K562 (cell line): ENCODE data around the gene RBP3. TPM values are rescaled to one million over a fixed set of nuclear protein-coding genes. Genes with fewer than 3 reads are reported as not detected.

Experiments
- CBFA2T2 ChIP-seq: fragments of 450-650 bp; conservative IDR thresholded peaks from 2 replicates; pipeline ENCODE4 v1.6.1; 2017; ENCODE audit warnings: mild to moderate bottlenecking
- NCOR1 ChIP-seq: fragments of 450-650 bp; IDR thresholded peaks from 2 replicates; pipeline ENCODE4 v1.6.1; 2016; ENCODE audit warnings: mild to moderate bottlenecking, moderate library complexity
- POU5F1 ChIP-seq: fragments of 150-350 bp; IDR thresholded peaks from 2 replicates; pipeline ENCODE4 v1.6.1; 2014; ENCODE audit warnings: borderline replicate concordance, low read length, low read depth, mild to moderate bottlenecking; ENCODE audit not compliant: partially characterized antibody
- RAD21 ChIP-seq, 2 experiments: fragments of 250-450 bp in 1 of 2; fragments of 450-650 bp in 1 of 2; sonication (Bioruptor Pico) in 1 of 2; formaldehyde crosslinking in 1 of 2; IDR thresholded peaks in 1 of 2; conservative IDR thresholded peaks in 1 of 2; 2 replicates each; pipeline versions ENCODE4 v1.4.0 to v1.8.0; 2020 to 2022; ENCODE audit warnings: mild to moderate bottlenecking in 2 of 2, moderate library complexity in 1 of 2
- TEAD4 ChIP-seq, 2 experiments: sonication (generic) in 1 of 2; formaldehyde crosslinking in 1 of 2; IDR thresholded peaks; 2 replicates each; pipeline versions ENCODE4 v1.6.1 to v1.8.0; 2012 to 2022; ENCODE audit warnings: borderline replicate concordance in 1 of 2, inconsistent platforms in 1 of 2, low read length in 1 of 2, mild to moderate bottlenecking in 1 of 2, missing genetic modification reagents in 1 of 2
- ZNF561 ChIP-seq: fragments of 450-650 bp; formaldehyde crosslinking; conservative IDR thresholded peaks from 2 replicates; pipeline ENCODE4 v1.4.0; 2020; ENCODE audit warnings: mild to moderate bottlenecking, moderate library complexity
- polyA plus RNA-seq, 8 experiments: library from polyadenylated mRNA; depleted of rRNA in 4 of 8; stranded (reverse) in 5 of 8; unstranded in 3 of 8; fragments of >200 nt; fragmentation: Nextera tagmentation in 2 of 8; fragmentation: Illumina TruSeq in 1 of 8; extraction: Ambion mirVana in 2 of 8; extraction: Trizol in 1 of 8; gene quantifications; 2 replicates each; pipeline versions ENCODE4 v1.2.1 to v1.2.3, GENCODE V29; 2011 to 2014; ENCODE audit warnings: inconsistent platforms in 1 of 8, missing spikeins in 1 of 8
- total RNA-seq, 7 experiments: library from RNA; depleted of rRNA in 6 of 7; stranded (reverse); fragments of >200 nt in 6 of 7; fragmentation: Illumina TruSeq in 2 of 7; extraction: Trizol in 2 of 7; gene quantifications; 2 replicates each; pipeline versions ENCODE4 v1.2.1 to v1.2.3, GENCODE V29; 2011 to 2021; ENCODE audit warnings: low replicate concordance in 1 of 7
- TF ChIP-seq, protein P1 (sequence below), 2 experiments: IDR thresholded peaks in 1 of 2; conservative IDR thresholded peaks in 1 of 2; 2 replicates each; pipeline ENCODE4 v1.6.1; 2016; ENCODE audit warnings: low read depth in 2 of 2, mild to moderate bottlenecking in 1 of 2, missing compliant biosample characterization in 1 of 2, missing genetic modification characterization in 1 of 2, moderate library complexity in 1 of 2
- TF ChIP-seq, protein P2 (sequence below), 2 experiments: IDR thresholded peaks; 2 replicates each; pipeline ENCODE4 v1.6.1; 2012; ENCODE audit warnings: improper control_type of control experiment in 2 of 2, low read depth in 2 of 2, low read length in 2 of 2, borderline replicate concordance in 1 of 2
- TF ChIP-seq, protein P3 (sequence below): sonication (generic); formaldehyde crosslinking; IDR thresholded peaks from 2 replicates; pipeline ENCODE4 v1.8.1; 2023; ENCODE audit warnings: mild to moderate bottlenecking, missing genetic modification reagents
- TF ChIP-seq, protein P4 (sequence below): IDR thresholded peaks from 3 replicates; pipeline ENCODE4 v1.6.1; 2011; ENCODE audit warnings: borderline replicate concordance, mild to moderate bottlenecking, moderate library complexity; ENCODE audit not compliant: insufficient read length; ENCODE audit errors: extremely low read depth

Gene RBP3
- total and polyA plus RNA-seq, 9 of the 15 experiments (the other 6 are each of a cell fraction or from before 2014, with no cell fraction given), result not detected

DNA sequence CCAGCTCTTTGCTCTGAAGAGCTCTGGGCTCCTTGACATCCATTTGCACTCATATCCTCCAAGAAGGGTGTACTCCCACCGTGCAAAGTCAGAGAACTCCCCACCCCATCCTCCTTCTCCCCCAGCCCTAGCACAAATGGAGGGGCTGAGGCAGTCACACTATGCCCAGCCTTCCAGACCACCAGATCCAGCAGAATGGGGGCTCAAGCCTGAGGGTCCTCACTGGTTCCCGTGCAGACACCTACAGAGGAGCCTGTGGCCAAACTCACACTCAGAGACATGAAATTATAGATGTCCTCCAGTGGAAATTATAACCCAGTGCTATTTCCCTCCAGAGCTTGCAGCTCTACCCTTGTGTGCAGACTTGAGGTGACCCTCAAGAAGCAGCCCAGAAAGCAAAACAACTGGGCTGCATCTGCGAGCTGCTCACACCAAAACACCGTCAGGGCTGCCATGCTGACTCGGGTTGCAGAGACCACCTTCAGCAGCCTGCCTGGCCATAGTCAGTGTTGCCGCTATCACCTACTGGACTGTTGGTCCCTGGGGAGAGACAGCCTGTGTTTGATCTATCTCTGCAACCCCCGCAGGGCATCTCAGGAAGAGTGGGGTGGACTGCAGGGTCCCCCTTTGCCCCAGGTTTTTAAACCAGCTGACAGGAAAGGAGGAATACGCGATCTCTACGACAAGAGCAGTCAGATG is 28.5 kb downstream of the RBP3 start (continued):
- TF ChIP-seq POU5F1, result no peak
- TF ChIP-seq ZNF561 (CRISPR knock-in tag), result no peak
- TF ChIP-seq RAD21 (CRISPR knock-in tag; conservative IDR thresholded peaks at IDR 0.05 in 1 of 2, IDR thresholded peaks at IDR 0.05 in 1 of 2), result no peak
- TF ChIP-seq, protein P1, sequence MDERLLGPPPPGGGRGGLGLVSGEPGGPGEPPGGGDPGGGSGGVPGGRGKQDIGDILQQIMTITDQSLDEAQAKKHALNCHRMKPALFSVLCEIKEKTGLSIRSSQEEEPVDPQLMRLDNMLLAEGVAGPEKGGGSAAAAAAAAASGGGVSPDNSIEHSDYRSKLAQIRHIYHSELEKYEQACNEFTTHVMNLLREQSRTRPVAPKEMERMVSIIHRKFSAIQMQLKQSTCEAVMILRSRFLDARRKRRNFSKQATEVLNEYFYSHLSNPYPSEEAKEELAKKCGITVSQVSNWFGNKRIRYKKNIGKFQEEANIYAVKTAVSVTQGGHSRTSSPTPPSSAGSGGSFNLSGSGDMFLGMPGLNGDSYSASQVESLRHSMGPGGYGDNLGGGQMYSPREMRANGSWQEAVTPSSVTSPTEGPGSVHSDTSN (CRISPR knock-in tag; IDR thresholded peaks at IDR 0.05; ENCODE audit: low read depth), result no peak
- TF ChIP-seq, protein P1 (tag; conservative IDR thresholded peaks at IDR 0.05; ENCODE audit: low read depth), result no peak
- TF ChIP-seq NCOR1, result no peak
- no peak for TF ChIP-seq TEAD4 (IDR thresholded peaks at IDR 0.05; ENCODE audit: low read length)
- no peak for TF ChIP-seq TEAD4 (CRISPR knock-in tag; IDR thresholded peaks at IDR 0.05; ENCODE audit: borderline replicate concordance)
- TF ChIP-seq, protein P2, sequence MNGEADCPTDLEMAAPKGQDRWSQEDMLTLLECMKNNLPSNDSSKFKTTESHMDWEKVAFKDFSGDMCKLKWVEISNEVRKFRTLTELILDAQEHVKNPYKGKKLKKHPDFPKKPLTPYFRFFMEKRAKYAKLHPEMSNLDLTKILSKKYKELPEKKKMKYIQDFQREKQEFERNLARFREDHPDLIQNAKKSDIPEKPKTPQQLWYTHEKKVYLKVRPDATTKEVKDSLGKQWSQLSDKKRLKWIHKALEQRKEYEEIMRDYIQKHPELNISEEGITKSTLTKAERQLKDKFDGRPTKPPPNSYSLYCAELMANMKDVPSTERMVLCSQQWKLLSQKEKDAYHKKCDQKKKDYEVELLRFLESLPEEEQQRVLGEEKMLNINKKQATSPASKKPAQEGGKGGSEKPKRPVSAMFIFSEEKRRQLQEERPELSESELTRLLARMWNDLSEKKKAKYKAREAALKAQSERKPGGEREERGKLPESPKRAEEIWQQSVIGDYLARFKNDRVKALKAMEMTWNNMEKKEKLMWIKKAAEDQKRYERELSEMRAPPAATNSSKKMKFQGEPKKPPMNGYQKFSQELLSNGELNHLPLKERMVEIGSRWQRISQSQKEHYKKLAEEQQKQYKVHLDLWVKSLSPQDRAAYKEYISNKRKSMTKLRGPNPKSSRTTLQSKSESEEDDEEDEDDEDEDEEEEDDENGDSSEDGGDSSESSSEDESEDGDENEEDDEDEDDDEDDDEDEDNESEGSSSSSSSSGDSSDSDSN (IDR thresholded peaks at IDR 0.05; ENCODE audit: borderline replicate concordance in 1 of 2, low read depth in 2 of 2, low read length in 2 of 2), result no peak
- TF ChIP-seq, protein P3, sequence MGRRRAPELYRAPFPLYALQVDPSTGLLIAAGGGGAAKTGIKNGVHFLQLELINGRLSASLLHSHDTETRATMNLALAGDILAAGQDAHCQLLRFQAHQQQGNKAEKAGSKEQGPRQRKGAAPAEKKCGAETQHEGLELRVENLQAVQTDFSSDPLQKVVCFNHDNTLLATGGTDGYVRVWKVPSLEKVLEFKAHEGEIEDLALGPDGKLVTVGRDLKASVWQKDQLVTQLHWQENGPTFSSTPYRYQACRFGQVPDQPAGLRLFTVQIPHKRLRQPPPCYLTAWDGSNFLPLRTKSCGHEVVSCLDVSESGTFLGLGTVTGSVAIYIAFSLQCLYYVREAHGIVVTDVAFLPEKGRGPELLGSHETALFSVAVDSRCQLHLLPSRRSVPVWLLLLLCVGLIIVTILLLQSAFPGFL (CRISPR knock-in tag), result no peak
- no peak for TF ChIP-seq CBFA2T2
- TF ChIP-seq, protein P4, sequence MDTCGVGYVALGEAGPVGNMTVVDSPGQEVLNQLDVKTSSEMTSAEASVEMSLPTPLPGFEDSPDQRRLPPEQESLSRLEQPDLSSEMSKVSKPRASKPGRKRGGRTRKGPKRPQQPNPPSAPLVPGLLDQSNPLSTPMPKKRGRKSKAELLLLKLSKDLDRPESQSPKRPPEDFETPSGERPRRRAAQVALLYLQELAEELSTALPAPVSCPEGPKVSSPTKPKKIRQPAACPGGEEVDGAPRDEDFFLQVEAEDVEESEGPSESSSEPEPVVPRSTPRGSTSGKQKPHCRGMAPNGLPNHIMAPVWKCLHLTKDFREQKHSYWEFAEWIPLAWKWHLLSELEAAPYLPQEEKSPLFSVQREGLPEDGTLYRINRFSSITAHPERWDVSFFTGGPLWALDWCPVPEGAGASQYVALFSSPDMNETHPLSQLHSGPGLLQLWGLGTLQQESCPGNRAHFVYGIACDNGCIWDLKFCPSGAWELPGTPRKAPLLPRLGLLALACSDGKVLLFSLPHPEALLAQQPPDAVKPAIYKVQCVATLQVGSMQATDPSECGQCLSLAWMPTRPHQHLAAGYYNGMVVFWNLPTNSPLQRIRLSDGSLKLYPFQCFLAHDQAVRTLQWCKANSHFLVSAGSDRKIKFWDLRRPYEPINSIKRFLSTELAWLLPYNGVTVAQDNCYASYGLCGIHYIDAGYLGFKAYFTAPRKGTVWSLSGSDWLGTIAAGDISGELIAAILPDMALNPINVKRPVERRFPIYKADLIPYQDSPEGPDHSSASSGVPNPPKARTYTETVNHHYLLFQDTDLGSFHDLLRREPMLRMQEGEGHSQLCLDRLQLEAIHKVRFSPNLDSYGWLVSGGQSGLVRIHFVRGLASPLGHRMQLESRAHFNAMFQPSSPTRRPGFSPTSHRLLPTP, result no peak
